Thyroid gland (tissue), 4 donors: ENCODE measurements around the gene COL11A2.

Experiments
- CTCF ChIP-seq, 6 experiments: fragments of 200-600 bp in 3 of 6; fragments of 450-650 bp in 3 of 6; sonication (generic) in 3 of 6; IDR thresholded peaks; one replicate each; pipeline ENCODE4 v1.5.1; 2016 to 2019; ENCODE audit warnings: antibody characterized with exemption in 6 of 6, mild to moderate bottlenecking in 2 of 6, inconsistent platforms in 1 of 6, moderate library complexity in 1 of 6
- POLR2A ChIP-seq, 2 donors: fragments of 450-650 bp; IDR thresholded peaks; one replicate each; pipeline ENCODE4 v1.6.1; 2017; ENCODE audit warnings: antibody characterized with exemption in 2 of 2, mild to moderate bottlenecking in 2 of 2, moderate library complexity in 1 of 2

GRCh38 chr6:33216117-33216649, 23.9 kb upstream of the COL11A2 start:
- TF ChIP-seq CTCF (IDR thresholded peaks at IDR 0.05) (no peak), POLR2A (IDR thresholded peaks at IDR 0.05) (no peak)
